HepG2 (cell line): Measurements from ENCODE around the gene IQSEC1. TPM values are rescaled to one million over a fixed set of nuclear protein-coding genes. Genes with fewer than 3 reads are reported as not detected.

Experiments used
- CBFB ChIP-seq: sonication (generic); formaldehyde crosslinking; IDR thresholded peaks from 2 replicates; pipeline ENCODE4 v1.4.0; 2020; ENCODE audit warnings: missing genetic modification reagents
- HMG20A ChIP-seq: IDR thresholded peaks from 2 replicates; pipeline ENCODE4 v1.6.1; 2016; ENCODE audit warnings: borderline replicate concordance
- ISX ChIP-seq: sonication (generic); formaldehyde crosslinking; conservative IDR thresholded peaks from 2 replicates; pipeline ENCODE4 v1.5.0; 2020; ENCODE audit warnings: missing genetic modification reagents
- KDM5B ChIP-seq: sonication (generic); formaldehyde crosslinking; IDR thresholded peaks from 2 replicates; pipeline ENCODE4 v1.4.0; 2020; ENCODE audit warnings: missing genetic modification reagents, mild to moderate bottlenecking, borderline replicate concordance
- MTF2 ChIP-seq: sonication (generic); formaldehyde crosslinking; IDR thresholded peaks from 2 replicates; pipeline ENCODE4 v1.5.0; 2020; ENCODE audit warnings: missing genetic modification reagents, borderline replicate concordance
- MYC ChIP-seq: sonication (generic); formaldehyde crosslinking; IDR thresholded peaks from 2 replicates; pipeline ENCODE4 v1.9.0; 2021; ENCODE audit warnings: missing genetic modification reagents, borderline replicate concordance
- NR1H2 ChIP-seq: sonication (generic); formaldehyde crosslinking; IDR thresholded peaks from 2 replicates; pipeline ENCODE4 v1.8.1; 2022; ENCODE audit warnings: low read depth, missing genetic modification reagents, borderline replicate concordance
- PRPF4 ChIP-seq: fragments of 200-400 bp; formaldehyde crosslinking; IDR thresholded peaks from 2 replicates; pipeline ENCODE4 v1.6.1; 2016; ENCODE audit warnings: low read length, low read depth; ENCODE audit not compliant: poor library complexity, severe bottlenecking
- SCMH1 ChIP-seq: sonication (generic); formaldehyde crosslinking; IDR thresholded peaks from 2 replicates; pipeline ENCODE4 v1.9.0; 2021; ENCODE audit warnings: missing genetic modification reagents, mild to moderate bottlenecking, borderline replicate concordance
- ZFP62 ChIP-seq: sonication (generic); formaldehyde crosslinking; IDR thresholded peaks from 2 replicates; pipeline ENCODE4 v1.4.0; 2020; ENCODE audit warnings: missing genetic modification reagents
- ZNF337 ChIP-seq: sonication (generic); formaldehyde crosslinking; IDR thresholded peaks from 2 replicates; pipeline ENCODE4 v1.5.1; 2020; ENCODE audit warnings: missing genetic modification reagents, low read depth, mild to moderate bottlenecking, borderline replicate concordance
- ZNF501 ChIP-seq: sonication (generic); formaldehyde crosslinking; IDR thresholded peaks from 2 replicates; pipeline ENCODE4 v1.5.1; 2020; ENCODE audit warnings: mild to moderate bottlenecking, moderate library complexity, missing genetic modification reagents
- ZSCAN9 ChIP-seq: IDR thresholded peaks from 2 replicates; pipeline ENCODE4 v1.6.1; 2016; ENCODE audit warnings: borderline replicate concordance
- polyA plus RNA-seq, 8 experiments: library from polyadenylated mRNA; depleted of rRNA in 3 of 8; stranded (reverse) in 7 of 8; unstranded in 1 of 8; fragments of >200 nt; fragmentation: Illumina TruSeq in 4 of 8; extraction: Trizol in 4 of 8; gene quantifications; 2 replicates each; pipeline versions ENCODE4 v1.2.1 to v1.2.3, GENCODE V29; 2011 to 2016; ENCODE audit warnings: low read depth in 4 of 8, missing spikeins in 1 of 8, mixed read lengths in 1 of 8; ENCODE audit not compliant: insufficient read depth in 1 of 8
- total RNA-seq, 5 experiments: library from RNA; depleted of rRNA; stranded (reverse); fragments of >200 nt; fragmentation: Illumina TruSeq; extraction: Trizol; gene quantifications; 2 replicates each; pipeline ENCODE4 v1.2.3, GENCODE V29; 2016; ENCODE audit warnings: low read depth in 1 of 5
- TF ChIP-seq, protein P1 (sequence below): sonication (generic); formaldehyde crosslinking; IDR thresholded peaks from 2 replicates; pipeline ENCODE4 v1.5.1; 2020; ENCODE audit warnings: mild to moderate bottlenecking, moderate library complexity, missing genetic modification reagents
- TF ChIP-seq, protein P2 (sequence below): sonication (generic); formaldehyde crosslinking; IDR thresholded peaks from 2 replicates; pipeline ENCODE4 v1.4.0; 2020; ENCODE audit warnings: missing genetic modification reagents
- TF ChIP-seq, protein P3 (sequence below): sonication (generic); IDR thresholded peaks from 2 replicates; pipeline ENCODE4 v1.6.1; 2016; ENCODE audit warnings: low read depth, borderline replicate concordance
- TF ChIP-seq, protein P4 (sequence below): sonication (generic); formaldehyde crosslinking; IDR thresholded peaks from 2 replicates; pipeline ENCODE4 v1.5.1; 2020; ENCODE audit warnings: missing genetic modification reagents, mild to moderate bottlenecking, borderline replicate concordance
- TF ChIP-seq, protein P5 (sequence below): sonication (generic); formaldehyde crosslinking; IDR thresholded peaks from 2 replicates; pipeline ENCODE4 v1.4.0; 2020; ENCODE audit warnings: mild to moderate bottlenecking, missing genetic modification reagents, borderline replicate concordance
- TF ChIP-seq, protein P6 (sequence below): sonication (generic); formaldehyde crosslinking; IDR thresholded peaks from 2 replicates; pipeline ENCODE4 v1.5.1; 2020; ENCODE audit warnings: missing genetic modification reagents, mild to moderate bottlenecking, borderline replicate concordance

IQSEC1 gene
- total and polyA plus RNA-seq, 2 of the 13 experiments (the other 11 are each of a cell fraction or from before 2014, with no cell fraction given), result 17.4 to 20.2 TPM

DNA sequence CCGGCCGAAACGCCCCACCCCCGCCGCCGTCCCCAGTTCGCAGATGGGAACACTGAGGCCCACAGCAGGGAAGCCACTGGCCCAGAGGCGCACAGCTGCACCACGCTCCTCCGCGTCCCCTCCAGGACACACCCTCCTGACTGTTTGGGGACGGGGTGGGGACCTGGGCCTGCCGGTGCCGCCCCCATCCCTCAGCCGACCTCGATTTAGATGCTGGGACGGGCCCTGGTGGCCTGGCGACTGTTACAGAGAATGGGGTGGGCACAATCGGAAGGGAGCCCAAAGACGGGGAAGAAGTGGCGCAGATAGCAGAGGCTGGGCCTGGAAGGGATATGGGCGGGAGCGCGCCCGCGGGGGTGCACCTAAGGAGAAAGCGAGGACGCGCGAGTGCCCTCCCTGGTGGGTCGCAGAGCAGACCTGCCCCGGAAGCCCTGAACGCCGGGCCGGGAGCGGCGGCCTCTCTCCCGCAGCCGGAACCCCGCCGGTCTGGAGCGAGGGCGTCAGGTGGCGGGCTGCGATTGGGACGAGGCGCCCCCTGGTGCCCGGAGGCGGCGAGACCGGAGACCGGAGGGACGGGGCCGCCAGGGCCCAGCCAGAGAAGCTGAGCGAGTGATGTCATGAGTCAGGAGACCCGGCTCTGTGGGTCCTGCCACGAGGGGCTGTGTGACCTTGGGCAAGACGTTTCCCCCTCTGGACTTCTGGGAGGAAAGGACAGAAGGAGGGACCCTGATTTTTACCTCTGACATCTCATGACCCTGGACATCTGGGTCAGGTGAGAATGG is 78.4 kb downstream of the IQSEC1 start (continued):
- TF ChIP-seq, protein P1, sequence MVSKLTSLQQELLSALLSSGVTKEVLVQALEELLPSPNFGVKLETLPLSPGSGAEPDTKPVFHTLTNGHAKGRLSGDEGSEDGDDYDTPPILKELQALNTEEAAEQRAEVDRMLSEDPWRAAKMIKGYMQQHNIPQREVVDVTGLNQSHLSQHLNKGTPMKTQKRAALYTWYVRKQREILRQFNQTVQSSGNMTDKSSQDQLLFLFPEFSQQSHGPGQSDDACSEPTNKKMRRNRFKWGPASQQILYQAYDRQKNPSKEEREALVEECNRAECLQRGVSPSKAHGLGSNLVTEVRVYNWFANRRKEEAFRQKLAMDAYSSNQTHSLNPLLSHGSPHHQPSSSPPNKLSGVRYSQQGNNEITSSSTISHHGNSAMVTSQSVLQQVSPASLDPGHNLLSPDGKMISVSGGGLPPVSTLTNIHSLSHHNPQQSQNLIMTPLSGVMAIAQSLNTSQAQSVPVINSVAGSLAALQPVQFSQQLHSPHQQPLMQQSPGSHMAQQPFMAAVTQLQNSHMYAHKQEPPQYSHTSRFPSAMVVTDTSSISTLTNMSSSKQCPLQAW (CRISPR knock-in tag), result no peak
- TF ChIP-seq ZSCAN9 (CRISPR knock-in tag) (peak; percentile 64; the same call in 1 of the 2 replicates), CBFB (CRISPR knock-in tag) (peak; percentile 56; the same call in 1 of the 2 replicates), MYC (CRISPR knock-in tag) (peak; percentile 37), HMG20A (CRISPR knock-in tag) (peak; percentile 19; the same call in 1 of the 2 replicates), PRPF4 (no peak), NR1H2 (CRISPR knock-in tag) (no peak), SCMH1 (CRISPR knock-in tag) (no peak), ZNF337 (CRISPR knock-in tag) (no peak), MTF2 (CRISPR knock-in tag) (peak; percentile 99), KDM5B (CRISPR knock-in tag) (peak; percentile 61; the same call in 1 of the 2 replicates), ZFP62 (CRISPR knock-in tag) (no peak), ISX (no peak), ZNF501 (CRISPR knock-in tag) (peak; percentile 78)
- TF ChIP-seq, protein P2, sequence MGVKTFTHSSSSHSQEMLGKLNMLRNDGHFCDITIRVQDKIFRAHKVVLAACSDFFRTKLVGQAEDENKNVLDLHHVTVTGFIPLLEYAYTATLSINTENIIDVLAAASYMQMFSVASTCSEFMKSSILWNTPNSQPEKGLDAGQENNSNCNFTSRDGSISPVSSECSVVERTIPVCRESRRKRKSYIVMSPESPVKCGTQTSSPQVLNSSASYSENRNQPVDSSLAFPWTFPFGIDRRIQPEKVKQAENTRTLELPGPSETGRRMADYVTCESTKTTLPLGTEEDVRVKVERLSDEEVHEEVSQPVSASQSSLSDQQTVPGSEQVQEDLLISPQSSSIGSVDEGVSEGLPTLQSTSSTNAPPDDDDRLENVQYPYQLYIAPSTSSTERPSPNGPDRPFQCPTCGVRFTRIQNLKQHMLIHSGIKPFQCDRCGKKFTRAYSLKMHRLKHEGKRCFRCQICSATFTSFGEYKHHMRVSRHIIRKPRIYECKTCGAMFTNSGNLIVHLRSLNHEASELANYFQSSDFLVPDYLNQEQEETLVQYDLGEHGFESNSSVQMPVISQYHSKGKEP (CRISPR knock-in tag), result no peak
- TF ChIP-seq, protein P3, sequence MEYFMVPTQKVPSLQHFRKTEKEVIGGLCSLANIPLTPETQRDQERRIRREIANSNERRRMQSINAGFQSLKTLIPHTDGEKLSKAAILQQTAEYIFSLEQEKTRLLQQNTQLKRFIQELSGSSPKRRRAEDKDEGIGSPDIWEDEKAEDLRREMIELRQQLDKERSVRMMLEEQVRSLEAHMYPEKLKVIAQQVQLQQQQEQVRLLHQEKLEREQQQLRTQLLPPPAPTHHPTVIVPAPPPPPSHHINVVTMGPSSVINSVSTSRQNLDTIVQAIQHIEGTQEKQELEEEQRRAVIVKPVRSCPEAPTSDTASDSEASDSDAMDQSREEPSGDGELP, result peak; percentile 80; the same call in 1 of the 2 replicates
- TF ChIP-seq, protein P4, sequence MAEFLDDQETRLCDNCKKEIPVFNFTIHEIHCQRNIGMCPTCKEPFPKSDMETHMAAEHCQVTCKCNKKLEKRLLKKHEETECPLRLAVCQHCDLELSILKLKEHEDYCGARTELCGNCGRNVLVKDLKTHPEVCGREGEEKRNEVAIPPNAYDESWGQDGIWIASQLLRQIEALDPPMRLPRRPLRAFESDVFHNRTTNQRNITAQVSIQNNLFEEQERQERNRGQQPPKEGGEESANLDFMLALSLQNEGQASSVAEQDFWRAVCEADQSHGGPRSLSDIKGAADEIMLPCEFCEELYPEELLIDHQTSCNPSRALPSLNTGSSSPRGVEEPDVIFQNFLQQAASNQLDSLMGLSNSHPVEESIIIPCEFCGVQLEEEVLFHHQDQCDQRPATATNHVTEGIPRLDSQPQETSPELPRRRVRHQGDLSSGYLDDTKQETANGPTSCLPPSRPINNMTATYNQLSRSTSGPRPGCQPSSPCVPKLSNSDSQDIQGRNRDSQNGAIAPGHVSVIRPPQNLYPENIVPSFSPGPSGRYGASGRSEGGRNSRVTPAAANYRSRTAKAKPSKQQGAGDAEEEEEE (CRISPR knock-in tag), result no peak; the same call in 1 of the 2 replicates
- TF ChIP-seq, protein P5, sequence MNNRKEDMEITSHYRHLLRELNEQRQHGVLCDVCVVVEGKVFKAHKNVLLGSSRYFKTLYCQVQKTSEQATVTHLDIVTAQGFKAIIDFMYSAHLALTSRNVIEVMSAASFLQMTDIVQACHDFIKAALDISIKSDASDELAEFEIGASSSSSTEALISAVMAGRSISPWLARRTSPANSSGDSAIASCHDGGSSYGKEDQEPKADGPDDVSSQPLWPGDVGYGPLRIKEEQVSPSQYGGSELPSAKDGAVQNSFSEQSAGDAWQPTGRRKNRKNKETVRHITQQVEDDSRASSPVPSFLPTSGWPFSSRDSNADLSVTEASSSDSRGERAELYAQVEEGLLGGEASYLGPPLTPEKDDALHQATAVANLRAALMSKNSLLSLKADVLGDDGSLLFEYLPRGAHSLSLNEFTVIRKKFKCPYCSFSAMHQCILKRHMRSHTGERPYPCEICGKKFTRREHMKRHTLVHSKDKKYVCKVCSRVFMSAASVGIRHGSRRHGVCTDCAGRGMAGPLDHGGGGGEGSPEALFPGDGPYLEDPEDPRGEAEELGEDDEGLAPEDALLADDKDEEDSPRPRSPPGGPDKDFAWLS, result no peak
- TF ChIP-seq, protein P6, sequence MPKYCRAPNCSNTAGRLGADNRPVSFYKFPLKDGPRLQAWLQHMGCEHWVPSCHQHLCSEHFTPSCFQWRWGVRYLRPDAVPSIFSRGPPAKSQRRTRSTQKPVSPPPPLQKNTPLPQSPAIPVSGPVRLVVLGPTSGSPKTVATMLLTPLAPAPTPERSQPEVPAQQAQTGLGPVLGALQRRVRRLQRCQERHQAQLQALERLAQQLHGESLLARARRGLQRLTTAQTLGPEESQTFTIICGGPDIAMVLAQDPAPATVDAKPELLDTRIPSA (CRISPR knock-in tag), result no peak
